K562 (cell line): ENCODE measurements around the gene PDE4D. TPM values are rescaled to one million over a fixed set of nuclear protein-coding genes. Genes with fewer than 3 reads are reported as not detected.

Experiments used
- ATAC-seq: fragments of 200-7000 bp; cut with Tn5 transposase; 3 replicates; pipeline ENCODE4 v1.9.1; 2020; ENCODE audit warnings: moderate library complexity
- BruUV-seq: library from RNA; stranded (reverse); fragments of 400-500 nt; replicated peaks from 2 replicates; lab custom pipeline; 2021; lab: Mats Ljungman, UMichigan
- CTCF ChIA-PET: fragments of 300-600 bp; formaldehyde crosslinking; extraction: SDS; loops from one replicate; lab custom pipeline; 2021; ENCODE audit warnings: low intra/inter-chr PET ratio; lab: Yijun Ruan, JAX
- POLR2A ChIA-PET: fragments of 300-600, 350-650 bp; sonication (Branson Sonifier 250); formaldehyde crosslinking; extraction: SDS; loops from one replicate; lab custom pipeline; 2021; ENCODE audit warnings: antibody characterized with exemption, inconsistent platforms; lab: Yijun Ruan, JAX
- DNase-seq, 4 experiments: peaks; one replicate each; pipeline versions ENCODE4 v3.0.0 to v3.0.0-alpha.2; 2011 to 2018; ENCODE audit warnings: low spot score in 3 of 4, mixed read lengths in 3 of 4; ENCODE audit errors: extremely low read depth in 1 of 4
- FAIRE-seq: peaks from 2 replicates; lab custom pipeline; 2011; peaks lifted over from hg19 to GRCh38; lab: Jason Lieb, UNC
- H2AFZ ChIP-seq: 2 replicates; pipeline ENCODE4 v1.6.0; 2011; ENCODE audit warnings: low read depth, low read length, control low read depth, inconsistent platforms
- H3K27ac ChIP-seq: fragments of 200-600 bp; 3 replicates; pipeline ENCODE4 v1.8.0; 2011; ENCODE audit warnings: low read depth, mild to moderate bottlenecking, control low read depth, inconsistent platforms, low read length, moderate library complexity, mixed read lengths; ENCODE audit errors: extremely low read depth
- H3K27me3 ChIP-seq, 2 experiments: fragments of 300-600 bp in 1 of 2; 2 replicates in 1 of 2; 3 replicates in 1 of 2; pipeline versions ENCODE4 v1.6.0 to v1.8.0; 2011; ENCODE audit warnings: inconsistent platforms in 2 of 2, low read length in 2 of 2, mild to moderate bottlenecking in 1 of 2, mixed read lengths in 1 of 2, moderate library complexity in 1 of 2; ENCODE audit not compliant: control insufficient read depth in 2 of 2, insufficient read depth in 2 of 2
- H3K36me3 ChIP-seq: fragments of 300-600 bp; 3 replicates; pipeline ENCODE4 v1.8.0; 2011; ENCODE audit warnings: mild to moderate bottlenecking, low read length, inconsistent platforms; ENCODE audit not compliant: control insufficient read depth, insufficient read depth
- H3K4me1 ChIP-seq, 2 experiments: fragments of 200-600 bp in 1 of 2; replicated peaks in 1 of 2; 2 replicates in 1 of 2; 3 replicates in 1 of 2; pipeline versions ENCODE4 v1.5.1 to v1.8.0; 2011; ENCODE audit warnings: inconsistent platforms in 2 of 2, low read length in 2 of 2, mild to moderate bottlenecking in 1 of 2, mixed read lengths in 1 of 2, moderate library complexity in 1 of 2; ENCODE audit not compliant: control insufficient read depth in 2 of 2, insufficient read depth in 2 of 2
- H3K4me2 ChIP-seq: 2 replicates; pipeline ENCODE4 v1.6.1; 2011; ENCODE audit warnings: low read length, control low read depth, inconsistent platforms, mixed read lengths; ENCODE audit not compliant: insufficient read depth
- H3K4me3 ChIP-seq: fragments of 200-600 bp; sonication (generic), shearing (Covaris generic); 2 replicates; pipeline ENCODE4 v1.5.1; 2016; ENCODE audit warnings: control low read depth, inconsistent platforms
- H3K79me2 ChIP-seq: fragments of 200-600 bp; 3 replicates; pipeline ENCODE4 v1.8.0; 2011; ENCODE audit warnings: low read length, inconsistent platforms; ENCODE audit not compliant: control insufficient read depth, insufficient read depth
- H3K9ac ChIP-seq, 2 experiments: 2 replicates each; pipeline versions ENCODE4 v1.6.0 to v1.6.1; 2011; ENCODE audit warnings: low read depth in 2 of 2, low read length in 2 of 2, control low read depth in 1 of 2, inconsistent platforms in 1 of 2, mild to moderate bottlenecking in 1 of 2, mixed read lengths in 1 of 2; ENCODE audit not compliant: insufficient read depth in 1 of 2
- H3K9me1 ChIP-seq: one replicate; pipeline ENCODE4 v1.6.0; 2011; ENCODE audit warnings: inconsistent platforms, mild to moderate bottlenecking, low read length, moderate library complexity; ENCODE audit not compliant: control insufficient read depth, insufficient read depth
- H3K9me3 ChIP-seq: replicated peaks from 2 replicates; pipeline ENCODE4 v1.5.1; 2011; ENCODE audit warnings: low read depth, low read length, inconsistent platforms; ENCODE audit not compliant: control insufficient read depth, insufficient read depth
- H4K20me1 ChIP-seq: replicated peaks from 2 replicates; pipeline ENCODE4 v1.6.1; 2011; ENCODE audit warnings: low read length, inconsistent platforms, mixed read lengths; ENCODE audit not compliant: control insufficient read depth, insufficient read depth
- ATF3 ChIP-seq, 2 experiments: fragments of 450-650 bp in 1 of 2; sonication (generic) in 1 of 2; formaldehyde crosslinking in 1 of 2; IDR thresholded peaks in 1 of 2; conservative IDR thresholded peaks in 1 of 2; 2 replicates each; pipeline versions ENCODE4 v1.6.1 to v1.8.1; 2016 to 2023; ENCODE audit warnings: mild to moderate bottlenecking in 2 of 2, moderate library complexity in 2 of 2, inconsistent platforms in 1 of 2, missing genetic modification reagents in 1 of 2
- DEAF1 ChIP-seq: fragments of 450-650 bp; formaldehyde crosslinking; IDR thresholded peaks from 2 replicates; pipeline ENCODE4 v1.4.0; 2020; ENCODE audit warnings: mild to moderate bottlenecking, moderate library complexity
- E4F1 ChIP-seq: fragments of 250-450 bp; sonication (Bioruptor Pico); IDR thresholded peaks from 2 replicates; pipeline ENCODE4 v1.5.0; 2021; ENCODE audit warnings: mild to moderate bottlenecking, borderline replicate concordance
- IRF2 ChIP-seq: sonication (generic); formaldehyde crosslinking; IDR thresholded peaks from 2 replicates; pipeline ENCODE4 v1.8.1; 2022; ENCODE audit warnings: mild to moderate bottlenecking, missing genetic modification reagents
- LARP7 ChIP-seq: fragments of 450-650 bp; IDR thresholded peaks from 2 replicates; pipeline ENCODE4 v1.6.1; 2016
- POLR2H ChIP-seq: IDR thresholded peaks from 2 replicates; pipeline ENCODE4 v1.6.1; 2016; ENCODE audit warnings: missing genetic modification characterization, low read depth, mild to moderate bottlenecking, control low read depth, missing compliant biosample characterization, moderate library complexity
- RFX5 ChIP-seq: IDR thresholded peaks from 2 replicates; pipeline ENCODE4 v1.6.1; 2011; ENCODE audit warnings: low read depth, mild to moderate bottlenecking, improper control_type of control experiment, low read length
- ZNF146 ChIP-seq: IDR thresholded peaks from one replicate; pipeline ENCODE4 v1.6.1; 2018; ENCODE audit warnings: missing compliant biosample characterization; ENCODE audit not compliant: unreplicated experiment
- ZNF551 ChIP-seq: fragments of 250-450 bp; sonication (Bioruptor Pico); IDR thresholded peaks from 2 replicates; pipeline ENCODE4 v1.5.0; 2021; ENCODE audit warnings: mild to moderate bottlenecking, moderate library complexity
- ZNF780A ChIP-seq: fragments of 250-450 bp; sonication (Bioruptor Pico); IDR thresholded peaks from 2 replicates; pipeline ENCODE4 v1.5.0; 2021; ENCODE audit warnings: mild to moderate bottlenecking
- WGBS: fragments of 100-300 bp; shearing (Covaris generic); methylation state at CpG from one replicate; pipeline ENCODE4 v1.1.6; 2016; ENCODE audit warnings: low coverage, mixed read lengths; ENCODE audit not compliant: insufficient coverage; ENCODE audit errors: missing lambda C conversion rate; 5-methylcytosine and 5-hydroxymethylcytosine counted together
- in situ Hi-C: fragments of 300-500 bp; cut with MboI; formaldehyde crosslinking; loops from 4 replicates; pipeline ENCODE4 v1.15.0; 2018; ENCODE audit warnings: inconsistent platforms, mixed read lengths
- intact Hi-C: fragments of 100-400 bp; cut with micrococcal nuclease; formaldehyde crosslinking; loops from 2 replicates; pipeline ENCODE4 v1.14.2; 2022
- polyA plus RNA-seq, 8 experiments: library from polyadenylated mRNA; depleted of rRNA in 4 of 8; stranded (reverse) in 5 of 8; unstranded in 3 of 8; fragments of >200 nt; fragmentation: Nextera tagmentation in 2 of 8; fragmentation: Illumina TruSeq in 1 of 8; extraction: Ambion mirVana in 2 of 8; extraction: Trizol in 1 of 8; gene quantifications; 2 replicates each; pipeline versions ENCODE4 v1.2.1 to v1.2.3, GENCODE V29; 2011 to 2014; ENCODE audit warnings: inconsistent platforms in 1 of 8, missing spikeins in 1 of 8
- total RNA-seq, 7 experiments: library from RNA; depleted of rRNA in 6 of 7; stranded (reverse); fragments of >200 nt in 6 of 7; fragmentation: Illumina TruSeq in 2 of 7; extraction: Trizol in 2 of 7; gene quantifications; 2 replicates each; pipeline versions ENCODE4 v1.2.1 to v1.2.3, GENCODE V29; 2011 to 2021; ENCODE audit warnings: low replicate concordance in 1 of 7

The PDE4D gene
- total and polyA plus RNA-seq, 9 of the 15 experiments (the other 6 are each of a cell fraction or from before 2014, with no cell fraction given) = 0.04 to 0.46 (median 0.13) TPM

- Histone ChIP-seq H3K79me2 (no peaks in the 10 kb centered on the region), H3K9me3 (no peaks in the 10 kb centered on the region), H3K27ac (no peak overlapping the region), H3K27me3 (no peaks in the 10 kb centered on the region), H3K4me1 (no peaks in the 10 kb centered on the region), H3K9me1 (no peaks in the 10 kb centered on the region), H3K4me3 (no peak overlapping the region)
- in situ Hi-C loops = no loop called here
- 0% methylated on average over 3 of the region's 3 CpGs for WGBS
- BruUV-seq = no TSS peak
- no peak for TF ChIP-seq ZNF551 (CRISPR knock-in tag)
- TF ChIP-seq, all 486 proteins: peak for 0
- FAIRE-seq = no peak
- intact Hi-C loops = no loop called here
- Histone ChIP-seq H4K20me1 (no peaks in the 10 kb centered on the region), H2AFZ (no peak overlapping the region), H3K4me2 (no peak overlapping the region), H3K36me3 (no peaks in the 10 kb centered on the region), H3K9ac (no peak overlapping the region)
- ChIA-PET CTCF (no interaction called here), POLR2A (no interaction called here)
- no peak for DNase-seq
- no peak for ATAC-seq
These were observed 655.2 kb downstream of the PDE4D start for GRCh38 chr5:59238126-59238902.

GRCh38 chr5:59236986-59237385, 656.5 kb downstream of the PDE4D start:
- H3K27ac ChIP-seq = no peak overlapping the region
- no peak for TF ChIP-seq LARP7
- no peak for TF ChIP-seq ZNF780A (CRISPR knock-in tag)
- no peak for TF ChIP-seq E4F1 (CRISPR knock-in tag)
- no peak for TF ChIP-seq RFX5
- no peak for TF ChIP-seq ATF3 (IDR thresholded peaks at IDR 0.05)
- TF ChIP-seq ATF3 (CRISPR knock-in tag; conservative IDR thresholded peaks at IDR 0.05) = no peak
- no peak for TF ChIP-seq POLR2H
- no peak for TF ChIP-seq DEAF1 (CRISPR knock-in tag)
- TF ChIP-seq IRF2 (CRISPR knock-in tag) = no peak
- TF ChIP-seq ZNF146 (CRISPR knock-in tag) = no peak

More at GRCh38 chr5:59236986-59237385, 656.5 kb downstream of the PDE4D start:
- DNase-seq (no peak), ATAC-seq (no peak), FAIRE-seq (no peak)
- Histone ChIP-seq H3K4me3 (no peak overlapping the region), H3K27me3 (no peaks in the 10 kb centered on the region), H3K4me1 (no peaks in the 10 kb centered on the region), H3K9me1 (no peaks in the 10 kb centered on the region), H3K4me2 (no peak overlapping the region), H3K36me3 (no peaks in the 10 kb centered on the region), H3K9me3 (no peaks in the 10 kb centered on the region), H3K9ac (no peak overlapping the region), H3K79me2 (no peaks in the 10 kb centered on the region), H4K20me1 (no peaks in the 10 kb centered on the region), H2AFZ (no peak overlapping the region)
- POLR2A ChIA-PET = no interaction called here
- CTCF ChIA-PET = no interaction called here
- intact Hi-C loops (no loop called here), in situ Hi-C loops (no loop called here)
- no TSS peak for BruUV-seq
